ENCODE measurements around the gene ZNF717. TPM values are rescaled to one million over a fixed set of nuclear protein-coding genes. Genes with fewer than 3 reads are reported as not detected.
"Not testable (repeated sequence)": the region's sequence is repeated elsewhere in the genome, so short reads cannot be mapped to it uniquely, and the experiment has no call there.

ZNF717 gene
- 3.6 TPM in 1 of 2 replicates, not detected in the other for total RNA-seq (2014; rRNA removed; shearing (Covaris generic); ENCODE audit: low replicate concordance)

DNA sequence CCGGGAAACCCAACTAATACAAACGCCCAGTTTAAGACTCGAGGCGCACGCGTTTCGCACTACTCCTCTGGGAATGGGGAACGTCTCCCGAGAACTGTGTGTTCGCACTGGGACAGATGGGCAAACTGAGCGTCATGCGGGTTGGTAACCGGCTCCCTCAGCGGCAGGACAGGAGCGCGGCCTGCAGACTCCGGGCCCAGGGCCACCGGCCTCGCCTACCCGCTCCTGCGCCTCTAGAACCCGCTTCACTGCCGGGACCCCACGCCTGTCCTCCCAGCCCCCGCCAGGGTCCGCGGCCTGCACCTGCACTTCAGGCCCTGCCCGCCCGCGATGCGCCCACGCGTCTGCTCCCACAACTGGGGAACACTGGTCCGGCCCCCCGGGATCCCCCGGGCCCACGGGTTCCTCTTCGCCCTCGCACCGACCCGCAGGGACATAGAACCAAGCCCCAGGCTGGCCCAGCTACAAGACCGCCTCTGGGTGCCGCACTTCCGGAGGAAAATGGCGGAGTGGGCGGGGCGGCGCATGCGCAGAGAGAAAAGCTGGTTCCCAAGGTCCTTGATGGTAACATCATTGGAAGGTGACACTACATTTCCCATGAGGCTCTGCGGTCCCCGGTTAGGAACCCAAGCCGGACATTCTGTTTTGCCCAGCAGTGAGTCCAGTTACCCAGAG, at the start of gene ZNF717:
Gene ZNF717 (minus strand): TSS at position 469 of the 675 bp plus-strand sequence. CDS start 2,187 bp downstream, outside the sequence.
- DNase-seq = peak; percentile 59
- not testable (repeated sequence) for H3K36me3 ChIP-seq, H3K9me3 ChIP-seq, H3K27me3 ChIP-seq
- peak within 1 kb of the TSS; percentile 43 for H3K4me3 ChIP-seq

DNA sequence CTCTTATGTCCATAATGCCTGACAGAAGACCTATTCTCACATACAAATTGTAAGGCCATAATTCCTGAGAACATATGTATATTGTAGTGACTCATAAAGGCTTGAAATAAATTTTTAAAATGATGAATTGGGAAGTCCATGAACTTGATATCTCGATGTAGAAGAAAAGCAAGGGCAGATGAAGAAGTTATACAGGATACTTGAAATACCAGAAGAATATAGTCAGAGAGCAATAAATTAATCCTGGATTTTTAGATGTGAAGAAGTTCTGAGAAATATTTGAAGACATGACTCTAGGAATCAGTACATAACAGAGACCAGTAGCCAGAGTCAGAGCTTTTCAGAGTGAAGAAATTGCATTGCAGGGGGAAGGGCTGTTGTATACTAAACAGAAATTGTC, 45.7 kb upstream of the ZNF717 start:
- H3K9me3 ChIP-seq, H3K36me3 ChIP-seq, H3K4me3 ChIP-seq, DNase-seq, H3K27me3 ChIP-seq: not testable (repeated sequence)

DNA sequence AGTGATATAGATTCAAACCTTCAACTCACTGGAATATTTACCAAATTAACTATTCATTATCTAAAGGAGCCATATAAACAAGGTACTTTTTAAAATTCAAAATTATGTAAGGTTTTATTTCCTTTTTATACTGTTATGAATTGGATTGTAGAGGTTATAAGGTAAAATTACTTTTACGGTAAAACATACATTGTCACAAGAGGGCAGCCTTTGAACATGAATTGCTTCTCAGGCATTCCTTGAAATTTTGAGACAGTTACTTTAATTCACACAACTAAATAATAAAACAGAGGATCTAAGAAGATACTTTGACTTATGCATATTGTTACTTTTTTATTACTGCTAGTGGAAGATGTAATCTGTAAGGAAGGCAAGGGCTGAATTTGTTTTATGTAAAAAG, 32.7 kb upstream of the ZNF717 start:
- not testable (repeated sequence) for H3K4me3 ChIP-seq, H3K9me3 ChIP-seq, H3K27me3 ChIP-seq, DNase-seq, H3K36me3 ChIP-seq

DNA sequence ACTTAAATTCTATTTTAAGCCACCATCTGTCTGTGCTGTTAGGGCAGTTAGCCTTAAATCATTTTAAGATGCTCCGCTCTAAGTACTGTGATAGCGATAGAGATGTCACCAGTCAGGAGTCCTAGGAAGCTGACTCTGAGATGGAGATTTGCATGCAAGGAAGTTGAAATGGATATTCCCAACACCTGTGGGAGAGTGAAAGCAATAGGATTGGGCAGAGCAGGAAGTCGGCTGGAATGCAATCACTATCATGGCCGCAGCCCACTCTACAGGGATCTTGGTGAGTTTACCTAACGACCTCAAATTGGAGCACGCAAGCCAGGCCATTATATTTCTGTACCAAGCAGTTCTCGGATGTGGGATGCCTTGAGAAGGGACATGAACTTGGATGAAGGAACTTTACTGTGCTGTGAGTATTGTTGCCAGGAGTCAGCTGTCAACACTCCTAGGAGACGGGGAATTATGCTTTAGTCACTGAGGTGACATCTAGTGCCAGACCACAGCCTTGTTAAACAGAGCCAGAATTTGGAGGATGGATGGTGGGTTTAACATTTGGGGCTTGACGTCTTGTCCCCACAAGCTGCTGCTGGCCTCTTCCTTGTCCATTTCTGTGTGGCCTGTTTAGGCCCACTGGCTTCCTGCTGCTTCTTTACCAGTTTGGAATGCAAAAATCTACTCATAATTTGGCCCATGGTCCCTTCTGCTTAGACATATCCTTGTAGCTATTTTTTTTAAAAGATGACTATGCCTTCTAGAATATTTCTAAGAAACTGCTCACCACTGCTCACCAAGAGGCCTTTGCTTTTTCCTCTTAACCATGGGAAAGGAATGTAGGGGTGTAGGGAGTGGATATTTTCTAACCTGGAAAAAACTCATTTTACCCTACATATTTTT, 31.2 kb upstream of the ZNF717 start:
- not testable (repeated sequence) for H3K36me3 ChIP-seq, H3K27me3 ChIP-seq, H3K9me3 ChIP-seq, H3K4me3 ChIP-seq
- peak; percentile 26 for DNase-seq

DNA sequence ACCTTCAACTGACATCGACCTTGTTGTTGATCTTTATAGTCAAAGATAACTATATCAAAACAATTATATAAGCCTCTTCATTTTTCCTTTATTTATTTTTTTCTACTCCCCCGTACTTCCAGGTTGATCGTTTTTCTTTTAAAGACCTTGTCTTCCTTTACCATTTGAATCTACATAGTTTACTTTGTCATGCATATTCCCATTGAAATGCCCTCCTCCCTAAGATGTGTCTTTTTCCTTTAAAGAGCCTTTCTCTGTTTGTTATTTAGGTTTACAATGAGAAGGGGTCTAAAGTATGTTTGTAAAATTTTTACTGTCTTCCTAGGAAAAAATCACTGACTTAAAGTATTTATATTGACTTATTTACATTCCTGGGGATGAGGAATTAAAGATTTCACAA, 29.4 kb upstream of the ZNF717 start:
- no peak for DNase-seq
- Histone ChIP-seq H3K9me3 (no peaks in the 10 kb centered on the region), H3K36me3 (no peaks in the 10 kb centered on the region), H3K27me3 (no peaks in the 10 kb centered on the region), H3K4me3 (no peak overlapping the region)

DNA sequence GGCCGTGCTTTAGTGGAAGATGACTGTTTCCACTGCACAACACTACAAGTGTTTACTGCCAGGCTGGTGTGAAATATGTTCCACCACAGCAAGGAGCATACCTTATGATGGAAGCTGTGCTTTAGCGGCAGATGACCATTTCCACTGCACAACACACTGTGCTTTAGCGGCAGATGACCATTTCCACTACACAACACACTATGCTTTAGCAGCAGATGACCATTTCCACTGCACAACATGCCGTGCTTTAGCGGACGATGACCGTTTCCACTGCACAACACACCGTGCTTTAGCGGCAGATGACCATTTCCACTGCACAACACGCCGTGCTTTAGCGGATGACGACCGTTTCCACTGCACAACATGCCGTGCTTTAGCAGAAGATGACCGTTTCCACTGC, 2.8 kb downstream of the ZNF717 start:
- H3K27me3 ChIP-seq = no peaks in the 10 kb centered on the region
- no peak for DNase-seq
- no peak overlapping the region for H3K4me3 ChIP-seq
- no peaks in the 10 kb centered on the region for H3K9me3 ChIP-seq
- H3K36me3 ChIP-seq = no peaks in the 10 kb centered on the region

DNA sequence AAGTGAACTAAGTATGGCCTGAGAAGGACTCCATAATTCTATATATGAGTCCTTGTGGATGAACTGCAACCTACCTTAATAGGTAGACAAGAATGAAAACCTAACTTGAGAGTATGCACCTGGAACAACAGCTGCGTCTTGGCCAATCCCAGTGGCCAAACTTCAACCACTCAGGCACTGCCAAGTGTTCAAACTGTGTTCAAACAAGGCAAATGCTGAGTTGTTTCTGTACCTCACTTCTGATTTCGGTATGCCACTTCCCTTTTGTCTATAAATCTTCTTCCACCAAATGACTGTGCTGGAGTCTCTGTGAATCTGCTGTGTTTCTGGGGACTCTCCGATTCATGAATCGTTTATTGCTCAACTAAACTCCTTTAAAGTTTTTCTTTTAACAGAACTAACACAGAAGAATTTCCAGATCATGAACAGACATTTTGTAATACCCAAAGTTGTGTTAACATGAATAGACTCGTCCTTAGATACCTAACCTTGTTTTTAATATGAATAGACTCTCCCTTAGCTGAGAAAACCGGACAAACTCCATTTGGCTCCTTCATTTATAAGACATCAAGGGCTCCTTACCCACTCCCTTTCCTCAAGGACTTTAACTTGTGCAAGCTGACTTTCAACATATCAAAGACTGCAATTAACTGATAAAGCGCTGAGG, 4.1 kb downstream of the ZNF717 start:
- no peaks in the 10 kb centered on the region for H3K9me3 ChIP-seq
- H3K36me3 ChIP-seq = no peaks in the 10 kb centered on the region
- H3K4me3 ChIP-seq = no peak overlapping the region
- no peak for DNase-seq
- H3K27me3 ChIP-seq = no peaks in the 10 kb centered on the region

DNA sequence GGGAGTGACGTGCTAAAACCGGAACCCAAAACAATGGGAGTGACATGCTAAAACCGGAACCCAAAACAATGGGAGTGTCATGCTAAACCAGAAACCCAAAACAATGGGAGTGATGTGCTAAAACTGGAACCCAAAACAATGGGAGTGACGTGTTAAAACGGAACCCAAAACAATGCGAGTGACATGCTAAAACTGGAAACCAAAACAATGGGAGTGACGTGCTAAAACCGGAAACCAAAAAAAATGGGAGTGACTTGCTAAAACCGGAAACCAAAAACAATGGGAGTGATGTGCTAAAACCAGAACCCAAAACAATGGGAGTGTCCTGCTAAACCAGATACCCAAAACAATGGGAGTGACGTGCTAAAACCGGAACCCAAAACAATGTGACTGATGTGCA, 7.6 kb downstream of the ZNF717 start:
- H3K36me3 ChIP-seq, DNase-seq, H3K9me3 ChIP-seq, H3K27me3 ChIP-seq, H3K4me3 ChIP-seq: not testable (repeated sequence)

DNA sequence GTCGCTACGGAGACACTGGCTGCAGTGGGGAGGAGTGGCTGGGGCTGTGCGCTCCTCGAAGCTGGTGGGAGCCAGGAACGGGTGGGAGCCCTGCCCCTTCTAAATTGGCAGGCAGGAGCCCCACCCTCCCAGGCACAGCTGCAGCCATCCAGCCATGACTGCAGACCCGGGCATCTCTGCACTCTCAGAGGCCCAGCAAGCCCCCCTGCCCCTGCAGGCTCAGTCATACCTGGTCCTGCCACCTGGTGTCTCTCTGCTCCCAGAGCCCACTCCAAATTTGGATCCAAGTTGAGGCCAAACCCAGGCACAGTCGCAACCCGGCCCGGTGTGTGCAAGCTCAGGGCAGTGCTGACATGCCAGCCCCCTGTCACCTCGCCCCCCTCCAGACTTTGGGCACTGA, 13.7 kb downstream of the ZNF717 start:
- H3K27me3 ChIP-seq = not testable (repeated sequence)

DNA sequence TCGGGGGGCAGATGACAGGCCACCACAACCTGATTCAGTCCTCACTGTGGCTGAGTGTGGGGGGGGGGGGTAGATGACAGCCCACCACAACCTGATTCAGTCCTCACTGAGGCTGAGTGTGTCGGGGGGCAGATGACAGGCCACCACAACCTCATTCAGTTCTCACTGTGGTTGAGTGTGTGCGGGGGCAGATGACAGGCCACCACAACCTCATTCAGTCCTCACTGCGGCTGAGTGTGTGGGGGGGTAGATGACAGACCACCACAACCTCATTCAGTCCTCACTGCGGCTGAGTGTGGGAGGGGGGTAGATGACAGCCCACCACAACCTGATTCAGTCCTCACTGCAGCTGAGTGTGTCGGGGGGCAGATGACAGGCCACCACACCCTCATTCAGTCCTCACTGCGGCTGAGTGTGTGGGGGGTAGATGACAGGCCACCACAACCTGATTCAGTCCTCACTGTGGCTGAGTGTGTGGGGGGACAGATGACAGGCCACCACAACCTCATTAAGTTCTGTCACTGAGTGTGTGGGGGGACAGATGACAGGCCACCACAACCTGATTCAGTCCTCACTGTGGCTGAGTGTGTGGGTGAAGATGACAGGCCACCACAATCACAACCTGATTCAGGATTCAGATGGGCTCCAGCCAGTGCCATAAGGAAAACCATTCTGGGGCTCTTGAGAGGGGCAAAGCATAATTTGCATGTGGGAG, 16.9 kb downstream of the ZNF717 start:
- no peaks in the 10 kb centered on the region for H3K36me3 ChIP-seq
- H3K4me3 ChIP-seq = no peak overlapping the region
- no peak for DNase-seq
- H3K9me3 ChIP-seq = no peaks in the 10 kb centered on the region
- no peaks in the 10 kb centered on the region for H3K27me3 ChIP-seq

More for the DNA sequence above, 13.7 kb downstream of the ZNF717 start:
- H3K4me3 ChIP-seq, H3K36me3 ChIP-seq, H3K9me3 ChIP-seq, DNase-seq: not testable (repeated sequence)

DNA sequence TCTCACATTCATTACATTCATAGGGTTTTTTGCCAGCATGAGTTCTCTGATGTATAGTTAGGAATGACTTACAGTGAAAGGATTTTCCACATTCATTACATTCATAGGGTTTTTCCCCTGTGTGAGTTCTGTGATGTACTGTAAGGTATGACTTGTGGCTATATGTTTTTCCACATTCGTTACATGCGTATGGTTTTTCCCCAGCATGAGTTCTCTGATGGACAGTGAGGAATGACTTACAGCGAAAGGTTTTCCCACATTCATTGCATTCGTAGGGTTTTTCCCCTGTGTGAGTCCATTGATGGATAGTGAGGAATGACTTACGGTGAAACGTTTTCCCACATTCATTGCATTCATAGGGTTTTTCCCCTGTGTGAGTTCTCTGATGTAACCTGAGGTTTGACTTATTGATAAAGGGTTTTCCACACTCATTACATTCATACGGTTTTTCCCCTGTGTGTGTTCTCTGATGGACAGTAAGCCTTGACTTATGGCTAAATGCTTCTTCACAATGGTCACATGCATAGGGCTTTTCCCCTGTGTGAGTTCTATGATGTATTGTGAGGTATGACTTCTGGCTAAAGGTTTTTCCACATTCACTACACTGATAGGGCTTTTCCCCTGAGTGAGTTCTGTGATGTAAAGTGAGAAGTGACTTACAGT, 47.4 kb downstream of the ZNF717 start:
- no peaks in the 10 kb centered on the region for H3K36me3 ChIP-seq
- no peak for DNase-seq
- H3K27me3 ChIP-seq = no peaks in the 10 kb centered on the region
- H3K4me3 ChIP-seq = no peak overlapping the region
- H3K9me3 ChIP-seq = no peaks in the 10 kb centered on the region

DNA sequence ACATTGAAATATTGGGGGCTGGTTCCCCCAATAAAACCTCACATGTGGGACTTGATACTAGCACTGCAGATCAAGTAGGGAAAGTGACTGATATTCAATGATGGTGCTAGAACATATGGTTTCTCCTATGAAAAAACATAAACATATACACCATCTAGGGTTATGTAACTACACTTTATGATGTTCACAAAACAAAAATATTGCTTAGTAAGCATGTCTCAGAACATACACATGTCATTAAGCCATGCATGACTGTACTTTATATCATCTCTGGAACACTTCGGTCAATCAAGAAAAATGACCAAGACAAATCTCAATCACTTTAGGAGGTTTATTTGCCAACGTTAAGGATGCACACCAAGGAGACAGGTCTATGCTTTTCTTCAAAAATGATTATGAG, 57.4 kb downstream of the ZNF717 start:
- no peaks in the 10 kb centered on the region for H3K36me3 ChIP-seq
- no peaks in the 10 kb centered on the region for H3K27me3 ChIP-seq
- DNase-seq = no peak
- no peaks in the 10 kb centered on the region for H3K9me3 ChIP-seq
- no peak overlapping the region for H3K4me3 ChIP-seq

DNA sequence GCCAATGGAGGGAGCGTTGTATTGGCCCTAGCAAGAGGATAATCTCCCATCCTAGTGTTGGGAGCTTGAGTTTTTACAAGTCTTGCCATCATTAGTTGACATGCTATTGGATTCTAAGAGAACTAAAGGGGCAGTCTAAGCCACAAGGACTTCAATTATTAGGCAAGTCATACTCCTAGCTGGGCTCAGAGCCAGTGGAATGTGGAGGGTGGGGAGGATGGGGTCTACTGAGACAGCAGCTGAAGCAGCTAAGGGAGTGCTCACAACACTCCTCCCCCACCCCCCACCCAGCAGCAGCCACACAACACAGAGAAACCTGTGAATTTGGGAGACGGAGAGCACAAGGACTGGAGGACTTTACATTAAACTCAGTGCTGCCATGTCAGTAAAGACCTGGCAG, 93.3 kb downstream of the ZNF717 start:
- Histone ChIP-seq H3K36me3 (no peaks in the 10 kb centered on the region), H3K27me3 (no peaks in the 10 kb centered on the region), H3K9me3 (no peaks in the 10 kb centered on the region), H3K4me3 (no peak overlapping the region)
- no peak for DNase-seq

DNA sequence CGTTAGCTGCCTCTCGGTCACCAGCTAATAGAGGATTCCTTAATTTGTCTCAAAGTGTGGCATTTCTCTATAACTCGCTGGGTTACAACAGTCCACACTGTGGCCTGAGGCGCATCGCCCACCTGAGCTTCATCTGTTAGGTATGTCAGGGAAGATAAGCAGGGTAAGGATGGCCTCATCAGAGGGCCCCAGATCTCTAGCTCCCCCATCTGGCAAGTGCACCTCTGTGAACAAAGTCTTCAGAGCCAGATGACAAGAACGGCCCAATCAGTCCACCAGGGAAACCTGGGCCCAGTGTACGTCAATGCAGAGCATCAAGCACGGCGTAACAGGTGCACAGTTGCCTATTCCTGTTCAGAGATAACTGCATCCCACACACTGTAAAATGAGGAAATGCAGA, 98.0 kb downstream of the ZNF717 start:
- H3K36me3 ChIP-seq = no peaks in the 10 kb centered on the region
- H3K27me3 ChIP-seq = no peaks in the 10 kb centered on the region
- no peak for DNase-seq
- no peak overlapping the region for H3K4me3 ChIP-seq
- no peaks in the 10 kb centered on the region for H3K9me3 ChIP-seq
